Measurements from ENCODE around the gene ADAMTS17.

DNA sequence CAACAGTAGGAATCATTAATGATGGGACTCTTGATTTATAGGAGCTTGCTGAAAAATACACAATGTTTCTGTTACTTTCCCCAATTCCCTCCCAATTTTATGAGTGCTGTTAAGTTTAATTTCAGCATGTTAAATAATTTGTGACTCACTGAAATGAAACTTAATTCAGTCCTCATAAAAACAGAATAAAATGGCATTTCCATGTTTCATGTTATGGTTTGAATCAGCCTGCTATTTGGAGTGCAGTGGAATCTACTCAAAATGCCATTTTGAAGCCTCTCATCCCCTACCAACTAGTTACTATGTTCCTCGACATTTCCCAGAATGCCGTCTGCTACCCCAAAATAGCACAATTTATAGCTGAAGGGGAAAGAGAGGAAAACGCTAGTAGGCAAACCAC, 237.5 kb downstream of the ADAMTS17 start:
- TF ChIP-seq, protein P1, sequence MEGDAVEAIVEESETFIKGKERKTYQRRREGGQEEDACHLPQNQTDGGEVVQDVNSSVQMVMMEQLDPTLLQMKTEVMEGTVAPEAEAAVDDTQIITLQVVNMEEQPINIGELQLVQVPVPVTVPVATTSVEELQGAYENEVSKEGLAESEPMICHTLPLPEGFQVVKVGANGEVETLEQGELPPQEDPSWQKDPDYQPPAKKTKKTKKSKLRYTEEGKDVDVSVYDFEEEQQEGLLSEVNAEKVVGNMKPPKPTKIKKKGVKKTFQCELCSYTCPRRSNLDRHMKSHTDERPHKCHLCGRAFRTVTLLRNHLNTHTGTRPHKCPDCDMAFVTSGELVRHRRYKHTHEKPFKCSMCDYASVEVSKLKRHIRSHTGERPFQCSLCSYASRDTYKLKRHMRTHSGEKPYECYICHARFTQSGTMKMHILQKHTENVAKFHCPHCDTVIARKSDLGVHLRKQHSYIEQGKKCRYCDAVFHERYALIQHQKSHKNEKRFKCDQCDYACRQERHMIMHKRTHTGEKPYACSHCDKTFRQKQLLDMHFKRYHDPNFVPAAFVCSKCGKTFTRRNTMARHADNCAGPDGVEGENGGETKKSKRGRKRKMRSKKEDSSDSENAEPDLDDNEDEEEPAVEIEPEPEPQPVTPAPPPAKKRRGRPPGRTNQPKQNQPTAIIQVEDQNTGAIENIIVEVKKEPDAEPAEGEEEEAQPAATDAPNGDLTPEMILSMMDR (IDR thresholded peaks at IDR 0.05): no peak
- TF ChIP-seq SIN3A (IDR thresholded peaks at IDR 0.05; ENCODE audit: borderline replicate concordance, insufficient read depth, low read depth, low read length) (no peak), TCF7L2 (IDR thresholded peaks at IDR 0.05; ENCODE audit: low read depth, low read length) (no peak)
- TF ChIP-seq, protein P2, sequence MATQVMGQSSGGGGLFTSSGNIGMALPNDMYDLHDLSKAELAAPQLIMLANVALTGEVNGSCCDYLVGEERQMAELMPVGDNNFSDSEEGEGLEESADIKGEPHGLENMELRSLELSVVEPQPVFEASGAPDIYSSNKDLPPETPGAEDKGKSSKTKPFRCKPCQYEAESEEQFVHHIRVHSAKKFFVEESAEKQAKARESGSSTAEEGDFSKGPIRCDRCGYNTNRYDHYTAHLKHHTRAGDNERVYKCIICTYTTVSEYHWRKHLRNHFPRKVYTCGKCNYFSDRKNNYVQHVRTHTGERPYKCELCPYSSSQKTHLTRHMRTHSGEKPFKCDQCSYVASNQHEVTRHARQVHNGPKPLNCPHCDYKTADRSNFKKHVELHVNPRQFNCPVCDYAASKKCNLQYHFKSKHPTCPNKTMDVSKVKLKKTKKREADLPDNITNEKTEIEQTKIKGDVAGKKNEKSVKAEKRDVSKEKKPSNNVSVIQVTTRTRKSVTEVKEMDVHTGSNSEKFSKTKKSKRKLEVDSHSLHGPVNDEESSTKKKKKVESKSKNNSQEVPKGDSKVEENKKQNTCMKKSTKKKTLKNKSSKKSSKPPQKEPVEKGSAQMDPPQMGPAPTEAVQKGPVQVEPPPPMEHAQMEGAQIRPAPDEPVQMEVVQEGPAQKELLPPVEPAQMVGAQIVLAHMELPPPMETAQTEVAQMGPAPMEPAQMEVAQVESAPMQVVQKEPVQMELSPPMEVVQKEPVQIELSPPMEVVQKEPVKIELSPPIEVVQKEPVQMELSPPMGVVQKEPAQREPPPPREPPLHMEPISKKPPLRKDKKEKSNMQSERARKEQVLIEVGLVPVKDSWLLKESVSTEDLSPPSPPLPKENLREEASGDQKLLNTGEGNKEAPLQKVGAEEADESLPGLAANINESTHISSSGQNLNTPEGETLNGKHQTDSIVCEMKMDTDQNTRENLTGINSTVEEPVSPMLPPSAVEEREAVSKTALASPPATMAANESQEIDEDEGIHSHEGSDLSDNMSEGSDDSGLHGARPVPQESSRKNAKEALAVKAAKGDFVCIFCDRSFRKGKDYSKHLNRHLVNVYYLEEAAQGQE (IDR thresholded peaks at IDR 0.05; ENCODE audit: insufficient read depth in 1 of 2, low read depth in 2 of 2, low read length in 1 of 2): no peak
